Panc1 (cell line): ENCODE results near the gene RBM4. TPM values are rescaled to one million over a fixed set of nuclear protein-coding genes. Genes with fewer than 3 reads are reported as not detected.

Source experiments
- ATAC-seq: fragments of 200-7000 bp; cut with Tn5 transposase; 2 replicates; pipeline ENCODE4 v1.9.1; 2020; ENCODE audit warnings: mild to moderate bottlenecking, moderate library complexity
- BruUV-seq: library from RNA; stranded (reverse); fragments of 400-500 nt; replicated peaks from 2 replicates; lab custom pipeline; 2021; lab: Mats Ljungman, UMichigan
- CTCF ChIA-PET: fragments of 300-600 bp; sonication (Branson Sonifier 250); formaldehyde crosslinking; loops from one replicate; lab custom pipeline; 2022; ENCODE audit warnings: antibody characterized with exemption; lab: Charles Lee
- POLR2A ChIA-PET: fragments of 300-600 bp; sonication (Branson Sonifier 250); formaldehyde crosslinking; loops from one replicate; lab custom pipeline; 2022; ENCODE audit warnings: antibody characterized with exemption; lab: Charles Lee
- DNase-seq: peaks from one replicate; pipeline ENCODE4 v3.0.0-alpha.2; 2010; ENCODE audit warnings: low read depth, low spot score
- H3K27ac ChIP-seq: 2 replicates; pipeline ENCODE4 v1.5.1; 2011; ENCODE audit warnings: mild to moderate bottlenecking, low read length, inconsistent platforms
- H3K27me3 ChIP-seq: fragments of 200-500 bp; sonication (Bioruptor generic); 2 replicates; pipeline ENCODE4 v1.6.0; 2014; ENCODE audit warnings: low read length, inconsistent platforms; ENCODE audit not compliant: control insufficient read depth, insufficient read depth
- H3K36me3 ChIP-seq: fragments of 200-500 bp; sonication (Bioruptor generic); 2 replicates; pipeline ENCODE4 v1.5.1; 2014; ENCODE audit warnings: inconsistent platforms, mild to moderate bottlenecking, low read length, moderate library complexity; ENCODE audit not compliant: control insufficient read depth, insufficient read depth
- H3K4me1 ChIP-seq: 2 replicates; pipeline ENCODE4 v1.5.1; 2011; ENCODE audit warnings: inconsistent platforms, mild to moderate bottlenecking, low read length, moderate library complexity; ENCODE audit not compliant: control insufficient read depth, insufficient read depth
- H3K4me3 ChIP-seq, 2 experiments: 2 replicates each; pipeline ENCODE4 v1.5.1; 2011 to 2012; ENCODE audit warnings: low read depth in 2 of 2, low read length in 2 of 2, mild to moderate bottlenecking in 2 of 2, inconsistent platforms in 1 of 2, moderate library complexity in 1 of 2
- H3K9me3 ChIP-seq: fragments of 200-500 bp; sonication (Bioruptor generic); 2 replicates; pipeline ENCODE4 v1.5.1; 2014; ENCODE audit warnings: low read depth, mild to moderate bottlenecking, inconsistent platforms, low read length, moderate library complexity; ENCODE audit not compliant: control insufficient read depth, insufficient read depth
- POLR2AphosphoS5 ChIP-seq: IDR thresholded peaks from 2 replicates; pipeline ENCODE4 v1.6.1; 2012; ENCODE audit warnings: mild to moderate bottlenecking, low read depth, low read length, moderate library complexity
- SIN3A ChIP-seq: IDR thresholded peaks from 2 replicates; pipeline ENCODE4 v1.6.1; 2012; ENCODE audit warnings: low read depth, mild to moderate bottlenecking, low read length, moderate library complexity, borderline replicate concordance; ENCODE audit not compliant: insufficient read depth
- TCF7L2 ChIP-seq: IDR thresholded peaks from 2 replicates; pipeline ENCODE4 v1.6.1; 2011; ENCODE audit warnings: mild to moderate bottlenecking, low read depth, low read length, inconsistent platforms
- in situ Hi-C: cut with HindIII; loops from 2 replicates; pipeline ENCODE4 v1.10.0; 2016; ENCODE audit warnings: low sequenced_read_pairs, low pct_unique_long_range_greater_than_20kb
- intact Hi-C: fragments of 100-400 bp; cut with micrococcal nuclease; formaldehyde crosslinking; loops from one replicate; pipeline ENCODE4 v1.10.0; 2022; ENCODE audit not compliant: unreplicated experiment
- total RNA-seq: library from RNA; stranded (reverse); gene quantifications from one replicate; pipeline ENCODE4 v1.2.1, GENCODE V29; 2021; ENCODE audit not compliant: unreplicated experiment
- TF ChIP-seq, protein P1 (sequence below): fragments of 450-650 bp; IDR thresholded peaks from 2 replicates; pipeline ENCODE4 v1.5.1; 2017; ENCODE audit warnings: mild to moderate bottlenecking
- TF ChIP-seq, protein P2 (sequence below), 2 experiments: IDR thresholded peaks; 2 replicates each; pipeline ENCODE4 v1.6.1; 2011 to 2012; ENCODE audit warnings: low read depth in 2 of 2, control low read depth in 1 of 2, low read length in 1 of 2, mild to moderate bottlenecking in 1 of 2, moderate library complexity in 1 of 2; ENCODE audit not compliant: insufficient read depth in 1 of 2

Gene RBM4
- total RNA-seq, 1 experiment from 2014 or later, result 195 TPM

DNA sequence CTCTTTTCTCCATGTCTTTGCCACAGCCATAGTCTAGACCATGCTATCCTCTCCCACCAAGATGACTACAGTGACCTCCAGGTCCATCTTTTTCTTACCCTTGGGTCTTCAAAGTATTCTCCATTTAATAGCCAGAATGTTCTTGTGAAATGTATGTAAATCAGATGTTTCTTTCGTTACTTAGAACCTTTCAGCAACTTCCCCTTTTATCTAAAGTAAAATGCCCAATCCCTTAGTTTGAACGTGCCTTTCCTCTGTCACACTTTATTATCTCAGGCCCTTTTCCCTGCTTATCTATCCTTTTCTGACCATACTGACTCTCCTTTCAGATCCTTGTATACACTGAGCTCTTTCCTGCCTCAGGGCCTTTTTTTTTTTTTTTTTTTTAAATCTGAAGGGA, 21.3 kb downstream of the RBM4 start:
- TF ChIP-seq POLR2AphosphoS5 (0 out of 2 replicates have a peak, but pooled peaks have one; percentile 29), TCF7L2 (no peak)

DNA sequence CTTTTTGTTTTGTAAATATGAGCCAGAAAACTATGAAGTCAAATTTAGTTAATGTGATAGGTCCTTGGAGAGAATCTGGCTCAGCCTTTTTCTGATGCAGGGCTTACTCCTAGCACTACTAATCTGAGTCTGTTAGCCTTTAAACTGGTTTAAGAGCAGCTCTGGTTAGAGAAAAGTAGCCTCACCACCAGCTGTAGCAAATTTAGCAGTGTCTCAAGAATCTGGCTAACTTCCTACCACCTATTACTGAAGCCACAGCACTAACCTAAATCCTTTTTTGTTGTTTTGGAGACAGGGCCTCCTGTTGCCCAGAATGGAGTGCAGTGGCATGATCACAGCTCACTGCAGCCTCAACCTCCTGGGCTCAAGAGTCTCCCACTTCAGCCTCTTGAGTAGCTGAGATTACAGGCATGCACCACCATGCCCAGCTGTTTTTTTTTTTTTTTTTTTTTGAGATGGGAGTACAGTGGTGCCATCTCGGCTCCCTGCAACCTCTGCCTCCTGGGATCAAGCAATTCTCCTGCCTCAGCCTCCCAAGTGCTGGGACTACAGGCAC, 25.3 kb downstream of the RBM4 start:
- DNase-seq, result no peak
- Histone ChIP-seq H3K4me1 (no peaks in the 10 kb centered on the region), H3K4me3 (no peak overlapping the region), H3K27ac (no peak overlapping the region), H3K9me3 (no peaks in the 10 kb centered on the region), H3K36me3 (peaks cover 31% of the 10 kb centered on the region), H3K27me3 (no peaks in the 10 kb centered on the region)
- ChIA-PET POLR2A (interaction anchor here (0.6 to 0.9 kb wide), 2 partner anchors 87 to 688 kb away, joined by 3 to 8 read pairs; no protein-coding TSS in a partner anchor), CTCF (no interaction called here)
- intact Hi-C loops (no loop called here), in situ Hi-C loops (no loop called here)
- ATAC-seq, result no peak
- BruUV-seq, result TSS peak; percentile 2
- TF ChIP-seq, protein P1, sequence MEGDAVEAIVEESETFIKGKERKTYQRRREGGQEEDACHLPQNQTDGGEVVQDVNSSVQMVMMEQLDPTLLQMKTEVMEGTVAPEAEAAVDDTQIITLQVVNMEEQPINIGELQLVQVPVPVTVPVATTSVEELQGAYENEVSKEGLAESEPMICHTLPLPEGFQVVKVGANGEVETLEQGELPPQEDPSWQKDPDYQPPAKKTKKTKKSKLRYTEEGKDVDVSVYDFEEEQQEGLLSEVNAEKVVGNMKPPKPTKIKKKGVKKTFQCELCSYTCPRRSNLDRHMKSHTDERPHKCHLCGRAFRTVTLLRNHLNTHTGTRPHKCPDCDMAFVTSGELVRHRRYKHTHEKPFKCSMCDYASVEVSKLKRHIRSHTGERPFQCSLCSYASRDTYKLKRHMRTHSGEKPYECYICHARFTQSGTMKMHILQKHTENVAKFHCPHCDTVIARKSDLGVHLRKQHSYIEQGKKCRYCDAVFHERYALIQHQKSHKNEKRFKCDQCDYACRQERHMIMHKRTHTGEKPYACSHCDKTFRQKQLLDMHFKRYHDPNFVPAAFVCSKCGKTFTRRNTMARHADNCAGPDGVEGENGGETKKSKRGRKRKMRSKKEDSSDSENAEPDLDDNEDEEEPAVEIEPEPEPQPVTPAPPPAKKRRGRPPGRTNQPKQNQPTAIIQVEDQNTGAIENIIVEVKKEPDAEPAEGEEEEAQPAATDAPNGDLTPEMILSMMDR, result no peak
- TF ChIP-seq TCF7L2 (no peak), SIN3A (no peak), POLR2AphosphoS5 (no peak)
- TF ChIP-seq, protein P2, sequence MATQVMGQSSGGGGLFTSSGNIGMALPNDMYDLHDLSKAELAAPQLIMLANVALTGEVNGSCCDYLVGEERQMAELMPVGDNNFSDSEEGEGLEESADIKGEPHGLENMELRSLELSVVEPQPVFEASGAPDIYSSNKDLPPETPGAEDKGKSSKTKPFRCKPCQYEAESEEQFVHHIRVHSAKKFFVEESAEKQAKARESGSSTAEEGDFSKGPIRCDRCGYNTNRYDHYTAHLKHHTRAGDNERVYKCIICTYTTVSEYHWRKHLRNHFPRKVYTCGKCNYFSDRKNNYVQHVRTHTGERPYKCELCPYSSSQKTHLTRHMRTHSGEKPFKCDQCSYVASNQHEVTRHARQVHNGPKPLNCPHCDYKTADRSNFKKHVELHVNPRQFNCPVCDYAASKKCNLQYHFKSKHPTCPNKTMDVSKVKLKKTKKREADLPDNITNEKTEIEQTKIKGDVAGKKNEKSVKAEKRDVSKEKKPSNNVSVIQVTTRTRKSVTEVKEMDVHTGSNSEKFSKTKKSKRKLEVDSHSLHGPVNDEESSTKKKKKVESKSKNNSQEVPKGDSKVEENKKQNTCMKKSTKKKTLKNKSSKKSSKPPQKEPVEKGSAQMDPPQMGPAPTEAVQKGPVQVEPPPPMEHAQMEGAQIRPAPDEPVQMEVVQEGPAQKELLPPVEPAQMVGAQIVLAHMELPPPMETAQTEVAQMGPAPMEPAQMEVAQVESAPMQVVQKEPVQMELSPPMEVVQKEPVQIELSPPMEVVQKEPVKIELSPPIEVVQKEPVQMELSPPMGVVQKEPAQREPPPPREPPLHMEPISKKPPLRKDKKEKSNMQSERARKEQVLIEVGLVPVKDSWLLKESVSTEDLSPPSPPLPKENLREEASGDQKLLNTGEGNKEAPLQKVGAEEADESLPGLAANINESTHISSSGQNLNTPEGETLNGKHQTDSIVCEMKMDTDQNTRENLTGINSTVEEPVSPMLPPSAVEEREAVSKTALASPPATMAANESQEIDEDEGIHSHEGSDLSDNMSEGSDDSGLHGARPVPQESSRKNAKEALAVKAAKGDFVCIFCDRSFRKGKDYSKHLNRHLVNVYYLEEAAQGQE (IDR thresholded peaks at IDR 0.05; ENCODE audit: insufficient read depth in 1 of 2, low read depth in 2 of 2, low read length in 1 of 2), result no peak

More for the DNA sequence above, 21.3 kb downstream of the RBM4 start:
- in situ Hi-C loops (no loop called here), intact Hi-C loops (no loop called here)
- H3K36me3 ChIP-seq, result peaks cover 12% of the 10 kb centered on the region; the same call in 1 of the 2 replicates
- H3K9me3 ChIP-seq, result no peaks in the 10 kb centered on the region
- no peaks in the 10 kb centered on the region for H3K27me3 ChIP-seq
- no peak overlapping the region for H3K4me3 ChIP-seq
- no peak for ATAC-seq
- ChIA-PET POLR2A (interaction anchor here (0.6 kb wide), 3 partner anchors 10 to 1238 kb away, joined by 3 to 7 read pairs (median 5); no protein-coding TSS in a partner anchor), CTCF (interaction anchor here (0.6 to 0.7 kb wide), 2 partner anchors 117 to 194 kb away, joined by 3 read pairs; no protein-coding TSS in a partner anchor)
- no peak for DNase-seq
- TSS peak; percentile 18 for BruUV-seq
- H3K4me1 ChIP-seq, result no peaks in the 10 kb centered on the region
- H3K27ac ChIP-seq, result no peak overlapping the region

DNA sequence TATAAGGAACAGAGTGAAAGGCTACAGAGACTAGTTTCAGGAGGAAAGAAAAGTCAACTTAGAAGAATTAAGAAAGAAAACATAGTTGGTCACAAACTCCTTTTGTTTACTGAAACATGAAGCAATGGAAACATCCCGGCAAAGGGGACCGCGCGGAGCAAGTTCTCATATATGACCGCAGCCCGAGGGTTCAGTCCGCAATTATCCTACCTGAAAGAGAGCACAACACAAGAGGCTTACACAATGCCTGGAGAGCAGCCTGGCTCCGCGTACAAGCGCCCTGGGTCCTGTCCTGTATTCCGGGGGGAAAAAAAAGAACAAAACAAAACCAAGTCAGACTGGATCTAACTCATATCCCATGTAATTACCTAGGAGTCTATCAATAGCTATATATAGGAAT, 26.9 kb downstream of the RBM4 start:
- TF ChIP-seq POLR2AphosphoS5 (no peak), TCF7L2 (no peak), SIN3A (no peak)
- TF ChIP-seq, protein P1, result no peak
- TF ChIP-seq, protein P2 (IDR thresholded peaks at IDR 0.05; ENCODE audit: insufficient read depth in 1 of 2, low read depth in 2 of 2, low read length in 1 of 2), result no peak
- ChIA-PET POLR2A (interaction anchor here (0.6 kb wide), 1 partner anchor 65 kb away, joined by 3 read pairs; no protein-coding TSS in a partner anchor), CTCF (no interaction called here)
- ATAC-seq (no peak), DNase-seq (no peak)
- no TSS peak for BruUV-seq
- Histone ChIP-seq H3K27me3 (no peaks in the 10 kb centered on the region), H3K9me3 (no peaks in the 10 kb centered on the region), H3K36me3 (peaks cover 31% of the 10 kb centered on the region), H3K4me1 (no peaks in the 10 kb centered on the region), H3K4me3 (no peak overlapping the region), H3K27ac (no peak overlapping the region)
- in situ Hi-C loops, result no loop called here
- intact Hi-C loops, result no loop called here
